ENCODE data around the gene SYTL4. TPM values are rescaled to one million over a fixed set of nuclear protein-coding genes. Genes with fewer than 3 reads are reported as not detected.

Gene SYTL4
- total RNA-seq, 1 experiment from 2014 or later, result 4.1 TPM

DNA sequence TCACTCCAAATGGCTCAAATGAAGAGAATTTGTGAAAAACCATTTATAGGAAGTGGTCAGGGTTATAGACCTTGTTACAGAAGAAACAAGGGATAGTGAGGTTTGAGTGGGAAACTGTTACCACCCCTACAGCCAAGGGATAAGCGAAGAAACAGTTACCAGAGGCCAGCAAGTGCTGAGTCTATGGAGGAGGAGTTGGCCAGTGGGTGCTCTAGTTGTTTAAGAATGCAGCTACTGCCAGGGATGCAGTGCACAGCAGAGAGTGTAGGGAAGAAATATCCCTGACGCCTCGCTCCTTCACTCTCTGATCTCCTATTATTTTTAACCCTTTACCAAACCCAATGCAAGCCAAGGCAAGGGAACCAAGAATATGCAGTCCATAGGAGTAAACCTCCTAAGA, 15.2 kb upstream of the SYTL4 start:
- no peaks in the 10 kb centered on the region for H3K27me3 ChIP-seq (replicated peaks; ENCODE audit: control insufficient read depth, insufficient read depth, low read length)
- TF ChIP-seq, protein P1, sequence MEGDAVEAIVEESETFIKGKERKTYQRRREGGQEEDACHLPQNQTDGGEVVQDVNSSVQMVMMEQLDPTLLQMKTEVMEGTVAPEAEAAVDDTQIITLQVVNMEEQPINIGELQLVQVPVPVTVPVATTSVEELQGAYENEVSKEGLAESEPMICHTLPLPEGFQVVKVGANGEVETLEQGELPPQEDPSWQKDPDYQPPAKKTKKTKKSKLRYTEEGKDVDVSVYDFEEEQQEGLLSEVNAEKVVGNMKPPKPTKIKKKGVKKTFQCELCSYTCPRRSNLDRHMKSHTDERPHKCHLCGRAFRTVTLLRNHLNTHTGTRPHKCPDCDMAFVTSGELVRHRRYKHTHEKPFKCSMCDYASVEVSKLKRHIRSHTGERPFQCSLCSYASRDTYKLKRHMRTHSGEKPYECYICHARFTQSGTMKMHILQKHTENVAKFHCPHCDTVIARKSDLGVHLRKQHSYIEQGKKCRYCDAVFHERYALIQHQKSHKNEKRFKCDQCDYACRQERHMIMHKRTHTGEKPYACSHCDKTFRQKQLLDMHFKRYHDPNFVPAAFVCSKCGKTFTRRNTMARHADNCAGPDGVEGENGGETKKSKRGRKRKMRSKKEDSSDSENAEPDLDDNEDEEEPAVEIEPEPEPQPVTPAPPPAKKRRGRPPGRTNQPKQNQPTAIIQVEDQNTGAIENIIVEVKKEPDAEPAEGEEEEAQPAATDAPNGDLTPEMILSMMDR (IDR thresholded peaks at IDR 0.05; ENCODE audit: insufficient read depth in 1 of 2, low read depth in 1 of 2, low read length in 1 of 2, severe bottlenecking in 1 of 2, unreplicated experiment in 1 of 2), result no peak
- intact Hi-C loops (cut with micrococcal nuclease; ENCODE audit: unreplicated experiment), result no loop called here
- BruUV-seq (replicated peaks), result no TSS peak
- no peaks in the 10 kb centered on the region for H3K4me1 ChIP-seq
- no peak for DNase-seq
- H3K36me3 ChIP-seq (ENCODE audit: control insufficient read depth, insufficient read depth, low read length), result no peaks in the 10 kb centered on the region
- Mint-ChIP-seq H3K4me1 (ENCODE audit: low read depth, unreplicated experiment) (no peaks in the 10 kb centered on the region), H3K27me3 (ENCODE audit: insufficient read depth, unreplicated experiment) (no peaks in the 10 kb centered on the region), H3K27ac (ENCODE audit: unreplicated experiment) (no peak overlapping the region), H3K9me3 (ENCODE audit: unreplicated experiment) (no peaks in the 10 kb centered on the region), H3K36me3 (ENCODE audit: insufficient read depth, unreplicated experiment) (no peaks in the 10 kb centered on the region), H3K4me3 (ENCODE audit: unreplicated experiment) (no peak overlapping the region)
- ChIA-PET CTCF (no interaction called here), POLR2A (no interaction called here)
- no peaks in the 10 kb centered on the region for H3K9me3 ChIP-seq
- H3K4me3 ChIP-seq (ENCODE audit: low read depth, low read length), result no peak overlapping the region

- POLR2A ChIA-PET, result no interaction called here
- no peak overlapping the region for H3K4me3 ChIP-seq (ENCODE audit: low read depth, low read length)
Observed at GRCh38 chrX:100745806-100746537, 14.1 kb upstream of the SYTL4 start.

GRCh38 chrX:100745205-100745604, 13.3 kb upstream of the SYTL4 start:
- Mint-ChIP-seq H3K9me3 (ENCODE audit: unreplicated experiment) (no peaks in the 10 kb centered on the region), H3K36me3 (ENCODE audit: insufficient read depth, unreplicated experiment) (no peaks in the 10 kb centered on the region), H3K4me1 (ENCODE audit: low read depth, unreplicated experiment) (no peaks in the 10 kb centered on the region), H3K27me3 (ENCODE audit: insufficient read depth, unreplicated experiment) (no peaks in the 10 kb centered on the region), H3K4me3 (ENCODE audit: unreplicated experiment) (no peak overlapping the region), H3K27ac (ENCODE audit: unreplicated experiment) (no peak overlapping the region)
- no peaks in the 10 kb centered on the region for H3K27me3 ChIP-seq (replicated peaks; ENCODE audit: control insufficient read depth, insufficient read depth, low read length)
- no peak for DNase-seq
- intact Hi-C loops (cut with micrococcal nuclease; ENCODE audit: unreplicated experiment), result no loop called here
- no peaks in the 10 kb centered on the region for H3K9me3 ChIP-seq
- H3K4me1 ChIP-seq, result no peaks in the 10 kb centered on the region
- ChIA-PET CTCF (interaction anchor here (1.0 kb wide), 1 partner anchor 24 kb away, joined by 3 read pairs; no protein-coding TSS in a partner anchor), POLR2A (no interaction called here)
- H3K36me3 ChIP-seq (ENCODE audit: control insufficient read depth, insufficient read depth, low read length), result no peaks in the 10 kb centered on the region
- no TSS peak for BruUV-seq (replicated peaks)
- H3K4me3 ChIP-seq (ENCODE audit: low read depth, low read length), result no peak overlapping the region
- TF ChIP-seq, protein P1 (IDR thresholded peaks at IDR 0.05; ENCODE audit: insufficient read depth in 1 of 2, low read depth in 1 of 2, low read length in 1 of 2, severe bottlenecking in 1 of 2, unreplicated experiment in 1 of 2), result no peak

More at GRCh38 chrX:100745806-100746537, 14.1 kb upstream of the SYTL4 start:
- H3K27ac Mint-ChIP-seq (ENCODE audit: unreplicated experiment), result no peak overlapping the region
- H3K4me1 Mint-ChIP-seq (ENCODE audit: low read depth, unreplicated experiment), result no peaks in the 10 kb centered on the region
- H3K4me3 Mint-ChIP-seq (ENCODE audit: unreplicated experiment), result no peak overlapping the region
- intact Hi-C loops (cut with micrococcal nuclease; ENCODE audit: unreplicated experiment), result no loop called here
- Histone ChIP-seq H3K9me3 (no peaks in the 10 kb centered on the region), H3K4me1 (no peaks in the 10 kb centered on the region), H3K36me3 (ENCODE audit: control insufficient read depth, insufficient read depth, low read length) (no peaks in the 10 kb centered on the region), H3K27me3 (replicated peaks; ENCODE audit: control insufficient read depth, insufficient read depth, low read length) (no peaks in the 10 kb centered on the region)
- TF ChIP-seq, protein P1 (IDR thresholded peaks at IDR 0.05; ENCODE audit: insufficient read depth in 1 of 2, low read depth in 1 of 2, low read length in 1 of 2, severe bottlenecking in 1 of 2, unreplicated experiment in 1 of 2), result no peak
- no TSS peak for BruUV-seq (replicated peaks)
- H3K27me3 Mint-ChIP-seq (ENCODE audit: insufficient read depth, unreplicated experiment), result no peaks in the 10 kb centered on the region
- H3K36me3 Mint-ChIP-seq (ENCODE audit: insufficient read depth, unreplicated experiment), result no peaks in the 10 kb centered on the region
- DNase-seq, result no peak
- CTCF ChIA-PET, result interaction anchor here (1.0 kb wide), 1 partner anchor 23 kb away, joined by 3 read pairs; no protein-coding TSS in a partner anchor
- H3K9me3 Mint-ChIP-seq (ENCODE audit: unreplicated experiment), result no peaks in the 10 kb centered on the region

Data from Caco-2 (cell line).